Lower lobe of right lung (tissue), 2 donors: ENCODE data around the gene ZCCHC4. TPM values are rescaled to one million over a fixed set of nuclear protein-coding genes. Genes with fewer than 3 reads are reported as not detected.
"Not testable (repeated sequence)": the region's sequence is repeated elsewhere in the genome, so short reads cannot be mapped to it uniquely, and the experiment has no call there.

Source experiments
- ATAC-seq, 2 donors: fragments of 200-7000 bp; cut with Tn5 transposase; one replicate each; pipeline ENCODE4 v1.9.1; 2020 to 2022; ENCODE audit warnings: mild to moderate bottlenecking in 2 of 2, moderate library complexity in 2 of 2
- DNase-seq: peaks from one replicate; pipeline ENCODE4 v3.0.0-alpha.2; 2020
- H3K27ac ChIP-seq: fragments of 200-600 bp; one replicate; pipeline ENCODE4 v1.8.0; 2022
- H3K27me3 ChIP-seq: fragments of 200-600 bp; one replicate; pipeline ENCODE4 v1.8.0; 2022; ENCODE audit warnings: low read depth
- H3K36me3 ChIP-seq: fragments of 200-600 bp; one replicate; pipeline ENCODE4 v1.8.0; 2022; ENCODE audit warnings: mild to moderate bottlenecking
- H3K4me1 ChIP-seq: fragments of 200-600 bp; one replicate; pipeline ENCODE4 v1.8.0; 2022
- H3K4me3 ChIP-seq: fragments of 200-600 bp; one replicate; pipeline ENCODE4 v1.8.0; 2022; ENCODE audit warnings: mild to moderate bottlenecking
- H3K9me3 ChIP-seq: fragments of 200-600 bp; one replicate; pipeline ENCODE4 v1.8.0; 2022
- CTCF ChIP-seq: fragments of 200-600 bp; IDR thresholded peaks from one replicate; pipeline ENCODE4 v1.8.0; 2022; ENCODE audit warnings: antibody characterized with exemption, mild to moderate bottlenecking
- intact Hi-C: fragments of 100-400 bp; cut with DNase I; formaldehyde crosslinking; loops from one replicate; pipeline ENCODE4 v1.11.0; 2022
- total RNA-seq: library from RNA; stranded (reverse); fragmentation: NEBNext Ultra II Directional; extraction: Animal tissue kit (Norgen Biotek cat#: 25700); gene quantifications from one replicate; pipeline ENCODE4 v1.2.1, GENCODE V29; 2021
- donor health status: DM: no; HTN: yes; CAD: no; lungs with severe emphysema.

ZCCHC4 gene
- total RNA-seq, 1 donor from 2014 or later, result 12.2 TPM

- H3K36me3 ChIP-seq, result peaks cover 38% of the 10 kb centered on the region
- H3K4me1 ChIP-seq, result no peaks in the 10 kb centered on the region
- no peak for ATAC-seq
- H3K27me3 ChIP-seq, result no peaks in the 10 kb centered on the region
- TF ChIP-seq CTCF, result no peak
- no peak for DNase-seq
- H3K9me3 ChIP-seq, result no peaks in the 10 kb centered on the region
- no peak overlapping the region for H3K27ac ChIP-seq
- no peak overlapping the region for H3K4me3 ChIP-seq
- intact Hi-C loops, result no loop called here
Observed at GRCh38 chr4:25321703-25322102, 9.1 kb downstream of the ZCCHC4 start.

- ATAC-seq, H3K9me3 ChIP-seq, H3K4me1 ChIP-seq, DNase-seq, H3K27me3 ChIP-seq, H3K36me3 ChIP-seq, H3K27ac ChIP-seq, H3K4me3 ChIP-seq, intact Hi-C loops: not testable (repeated sequence)
Observed at GRCh38 chr4:25328463-25328862, 15.9 kb downstream of the ZCCHC4 start.

- Histone ChIP-seq H3K27me3 (no peaks in the 10 kb centered on the region), H3K4me1 (peaks cover 10% of the 10 kb centered on the region), H3K36me3 (peaks cover 13% of the 10 kb centered on the region), H3K27ac (peak overlapping the region; percentile 14), H3K4me3 (no peak overlapping the region), H3K9me3 (no peaks in the 10 kb centered on the region)
- DNase-seq (no peak), ATAC-seq (no peak)
- intact Hi-C loops, result no loop called here
- TF ChIP-seq CTCF, result no peak
Observed at GRCh38 chr4:25330335-25330734, 17.8 kb downstream of the ZCCHC4 start.

GRCh38 chr4:25330905-25331808, 18.6 kb downstream of the ZCCHC4 start:
- Histone ChIP-seq H3K27ac (peak overlapping the region; percentile 14), H3K27me3 (no peaks in the 10 kb centered on the region), H3K36me3 (peaks cover 20% of the 10 kb centered on the region), H3K4me1 (peaks cover 10% of the 10 kb centered on the region), H3K9me3 (no peaks in the 10 kb centered on the region), H3K4me3 (peak overlapping the region; percentile 1)
- ATAC-seq, result peak; percentile 55 to 74
- no peak for TF ChIP-seq CTCF
- DNase-seq, result no peak
- intact Hi-C loops, result no loop called here

GRCh38 chr4:25343671-25344070, 31.1 kb downstream of the ZCCHC4 start:
- Histone ChIP-seq H3K27ac (no peak overlapping the region), H3K4me1 (no peaks in the 10 kb centered on the region), H3K27me3 (no peaks in the 10 kb centered on the region), H3K9me3 (no peaks in the 10 kb centered on the region), H3K36me3 (no peaks in the 10 kb centered on the region), H3K4me3 (no peak overlapping the region)
- no peak for TF ChIP-seq CTCF
- intact Hi-C loops, result no loop called here
- no peak for ATAC-seq
- no peak for DNase-seq

GRCh38 chr4:25345744-25346143, 33.2 kb downstream of the ZCCHC4 start:
- no peak overlapping the region for H3K4me3 ChIP-seq
- ATAC-seq (no peak), DNase-seq (no peak)
- H3K27ac ChIP-seq, result no peak overlapping the region
- no peak for TF ChIP-seq CTCF
- H3K9me3 ChIP-seq, result no peaks in the 10 kb centered on the region
- H3K27me3 ChIP-seq, result no peaks in the 10 kb centered on the region
- peaks cover 8% of the 10 kb centered on the region for H3K36me3 ChIP-seq
- intact Hi-C loops, result no loop called here
- H3K4me1 ChIP-seq, result no peaks in the 10 kb centered on the region
